ENCODE results near the gene AP2M1.
A peak's percentile ranks its signal among the peaks of the same experiment; 100 is the strongest.

AP2M1 gene

DNA sequence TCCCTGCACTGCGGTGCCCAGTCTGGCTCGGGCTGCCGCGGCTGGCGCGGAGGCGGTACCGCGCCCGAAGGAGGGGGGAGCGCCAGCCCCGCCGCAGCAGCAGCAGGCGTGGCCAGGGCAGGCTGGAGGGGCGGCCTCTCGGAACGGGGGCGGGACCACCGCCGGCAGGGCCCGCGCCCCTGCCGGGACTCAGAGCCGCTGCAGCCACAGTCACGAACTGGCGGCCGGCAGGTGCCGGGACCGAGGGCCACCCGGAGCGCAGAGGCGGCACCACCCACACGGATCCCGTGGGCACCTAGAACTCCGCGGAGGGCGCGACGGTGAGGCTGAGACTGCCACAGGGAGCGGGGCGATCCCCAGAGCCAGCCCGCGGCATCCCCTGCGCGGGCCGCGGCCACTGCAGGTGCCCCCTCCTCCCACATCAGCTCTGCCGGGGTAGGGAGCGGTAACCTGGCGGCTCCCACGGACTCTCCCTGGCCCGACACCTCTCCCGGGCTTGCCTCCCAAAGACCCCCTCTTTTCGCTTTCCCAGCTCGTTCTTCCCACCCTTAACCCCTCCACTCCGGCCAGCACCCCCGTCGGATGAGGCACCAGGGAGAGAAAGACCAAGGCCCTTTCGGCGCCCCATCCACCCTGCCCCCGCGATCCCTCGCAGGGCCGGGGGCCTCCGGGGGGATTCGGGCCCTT is 54.9 kb downstream of the AP2M1 start, which contains the start of gene VWA5B2:
Gene VWA5B2, plus strand, starts transcription at position 192 of the 687 bp plus-strand sequence. CDS start 944 bp downstream, outside the sequence.
- peak; percentile 89 for DNase-seq

DNA sequence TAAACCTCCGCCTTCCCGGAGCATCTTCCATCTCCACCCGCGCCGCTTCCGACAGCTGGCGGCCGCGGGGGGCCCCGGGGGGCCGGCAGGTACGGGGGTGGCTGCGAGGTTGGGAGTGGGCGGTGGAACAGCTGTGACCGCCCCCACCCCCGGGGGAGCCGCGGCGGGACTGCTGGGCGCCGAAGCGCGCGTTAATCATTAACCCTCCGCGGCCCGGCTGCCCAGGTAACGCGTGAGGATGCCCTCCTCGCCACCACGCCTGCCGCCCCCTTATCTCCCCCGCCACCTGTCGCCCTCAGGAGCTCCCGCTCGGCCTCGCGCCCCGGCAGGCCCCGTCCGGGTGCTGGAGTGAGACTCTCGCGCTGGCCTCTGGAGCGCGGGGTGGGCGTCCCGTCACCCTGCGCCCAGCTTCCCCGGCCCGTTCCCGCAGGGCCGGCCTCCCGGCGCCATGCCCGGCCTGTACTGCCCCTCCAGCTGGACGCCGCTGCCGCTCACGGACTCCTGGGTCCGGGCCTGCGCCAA is 55.5 kb downstream of the AP2M1 start:
- peak; percentile 86 for DNase-seq

DNA sequence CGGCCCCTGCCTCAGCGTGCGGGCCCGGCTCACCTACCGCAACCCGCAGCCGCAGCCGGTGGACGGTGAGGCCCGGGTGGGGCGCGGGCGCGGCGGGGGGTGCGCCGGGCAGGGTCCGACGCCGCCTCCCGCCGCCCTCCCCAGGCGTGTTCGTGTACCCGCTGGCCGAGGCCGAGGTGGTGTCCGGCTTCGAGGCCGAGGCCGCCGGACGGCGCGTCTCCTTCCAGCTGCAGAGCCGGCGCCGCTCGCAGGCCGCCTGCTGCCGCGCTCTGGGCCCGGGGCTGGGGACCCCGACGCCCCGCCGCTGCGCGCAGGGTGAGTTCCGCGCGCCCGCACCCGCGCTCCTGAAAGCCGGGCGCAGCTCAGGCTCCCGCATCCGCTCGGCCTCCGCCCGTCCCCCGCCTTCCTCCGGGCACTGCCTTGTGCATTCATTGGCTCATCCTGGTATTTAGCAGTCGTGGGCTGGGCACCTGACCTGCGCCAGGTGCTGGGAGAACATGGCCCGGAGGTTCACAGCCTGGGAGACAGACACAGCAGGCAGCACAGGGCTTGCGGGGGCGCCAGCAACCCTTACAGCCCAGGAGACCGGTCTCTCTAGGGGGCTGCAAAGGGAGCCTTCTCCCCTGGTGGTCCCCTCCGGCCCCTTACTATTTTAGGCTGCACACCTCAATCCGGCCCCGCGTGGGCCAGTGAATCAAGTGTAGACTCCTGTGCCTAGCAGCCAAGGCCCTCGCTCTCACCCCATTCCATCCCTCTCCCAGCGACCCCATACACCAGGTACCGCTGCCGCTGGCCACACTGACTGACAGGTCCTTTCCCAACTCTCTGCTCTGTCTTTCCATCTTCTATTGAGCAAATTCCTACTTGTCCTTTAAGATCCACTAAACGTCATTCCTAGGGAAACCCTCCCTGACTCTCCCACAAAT is 56.2 kb downstream of the AP2M1 start:
- peak; percentile 88 for DNase-seq

DNA sequence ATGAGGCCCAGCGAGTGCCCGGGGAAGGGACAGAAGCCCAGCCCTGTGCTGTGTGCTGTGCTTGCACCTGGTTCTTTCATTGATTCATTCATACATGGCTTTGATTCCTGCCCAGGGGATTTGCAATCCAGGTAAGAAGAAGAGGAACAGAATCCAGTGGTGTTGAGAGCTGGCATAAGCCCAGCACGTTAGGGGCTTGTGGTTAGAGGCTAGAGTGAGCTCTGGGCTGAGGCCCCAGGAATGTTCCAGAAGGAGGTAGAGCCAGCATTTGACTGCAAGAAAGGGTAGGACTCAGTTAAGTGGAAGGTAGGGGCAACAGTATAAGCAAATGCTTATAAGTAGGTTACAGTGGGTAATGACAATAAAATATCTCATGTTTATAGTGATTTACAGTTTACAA is 57.0 kb downstream of the AP2M1 start:
- no peak for DNase-seq

DNA sequence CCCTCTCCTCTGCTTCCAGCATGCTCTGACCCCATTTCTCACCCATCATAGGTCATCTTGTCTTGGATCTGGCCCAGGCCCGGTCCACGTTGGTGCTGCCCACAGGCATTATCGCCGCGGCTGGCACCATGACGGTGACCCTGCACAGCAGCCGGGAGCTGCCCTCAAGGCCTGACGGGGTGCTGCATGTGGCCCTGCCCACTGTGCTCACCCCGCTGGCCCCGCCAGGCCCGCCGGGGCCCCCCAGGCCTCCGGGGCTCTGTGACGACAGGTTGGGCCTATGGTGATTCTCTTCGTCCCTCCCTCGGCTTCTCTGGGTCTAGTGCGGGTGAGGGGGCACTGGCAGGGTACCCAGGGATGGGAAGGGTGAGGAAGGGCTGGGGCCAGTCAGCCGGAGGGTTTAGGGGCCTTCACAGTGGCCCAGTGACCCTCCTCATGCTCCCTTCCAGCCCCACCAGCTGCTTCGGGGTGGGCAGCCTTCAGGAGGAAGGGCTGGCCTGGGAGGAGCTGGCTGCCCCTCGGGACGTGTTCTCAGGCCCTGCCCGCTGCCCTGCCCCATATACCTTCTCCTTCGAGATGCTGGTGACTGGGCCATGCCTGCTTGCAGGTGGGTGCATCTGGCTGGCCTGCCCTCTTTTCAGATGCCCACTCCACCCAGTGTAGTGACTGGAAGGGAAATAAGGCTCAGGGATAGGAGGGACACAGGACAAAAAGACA is 58.6 kb downstream of the AP2M1 start:
- no peak for DNase-seq
